Measurements from ENCODE around the gene ZNF775. TPM values are rescaled to one million over a fixed set of nuclear protein-coding genes. Genes with fewer than 3 reads are reported as not detected.

Gene ZNF775
- total RNA-seq, 1 donor from 2014 or later: 12.1 TPM

GRCh38 chr7:150363370-150363769 lies 15.8 kb upstream of the ZNF775 start:
- TF ChIP-seq CTCF (IDR thresholded peaks at IDR 0.05; ENCODE audit: unreplicated experiment): no peak
- Mint-ChIP-seq H3K4me3 (ENCODE audit: unreplicated experiment) (no peak overlapping the region), H3K4me1 (ENCODE audit: unreplicated experiment) (peaks cover 33% of the 10 kb centered on the region), H3K27ac (ENCODE audit: unreplicated experiment) (no peak overlapping the region), H3K9me3 (ENCODE audit: unreplicated experiment) (no peaks in the 10 kb centered on the region), H3K27me3 (ENCODE audit: unreplicated experiment) (peaks cover 2% of the 10 kb centered on the region), H3K36me3 (ENCODE audit: low read depth, unreplicated experiment) (no peaks in the 10 kb centered on the region)
- no peak for DNase-seq (ENCODE audit: low spot score)

DNA sequence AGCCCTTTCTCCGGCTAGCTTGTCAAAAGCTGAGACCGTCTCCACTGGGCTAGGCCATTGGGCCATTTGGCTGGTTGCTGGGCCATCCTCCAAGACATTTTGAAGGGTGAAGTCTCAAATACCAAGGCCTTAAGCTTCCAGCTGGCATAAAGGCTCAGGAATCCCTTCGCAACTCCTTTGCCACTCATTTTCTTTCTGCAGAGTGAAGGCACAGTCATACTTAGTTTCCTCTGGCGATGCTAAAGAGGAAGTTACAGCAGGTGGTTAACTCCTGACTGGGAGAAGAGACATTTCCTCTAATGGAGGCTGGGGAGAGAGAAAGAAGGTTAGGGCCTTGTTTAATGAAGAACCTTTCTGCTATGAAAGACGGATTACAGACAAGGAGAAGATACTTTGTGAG lies 15.3 kb upstream of the ZNF775 start:
- peak overlapping the region; percentile 64 for H3K27ac Mint-ChIP-seq (ENCODE audit: unreplicated experiment)
- peaks cover 33% of the 10 kb centered on the region for H3K4me1 Mint-ChIP-seq (ENCODE audit: unreplicated experiment)
- no peaks in the 10 kb centered on the region for H3K9me3 Mint-ChIP-seq (ENCODE audit: unreplicated experiment)
- peaks cover 2% of the 10 kb centered on the region for H3K27me3 Mint-ChIP-seq (ENCODE audit: unreplicated experiment)
- DNase-seq (ENCODE audit: low spot score): no peak
- H3K4me3 Mint-ChIP-seq (ENCODE audit: unreplicated experiment): peak overlapping the region; percentile 37
- H3K36me3 Mint-ChIP-seq (ENCODE audit: low read depth, unreplicated experiment): no peaks in the 10 kb centered on the region
- TF ChIP-seq CTCF (IDR thresholded peaks at IDR 0.05; ENCODE audit: unreplicated experiment): no peak

DNA sequence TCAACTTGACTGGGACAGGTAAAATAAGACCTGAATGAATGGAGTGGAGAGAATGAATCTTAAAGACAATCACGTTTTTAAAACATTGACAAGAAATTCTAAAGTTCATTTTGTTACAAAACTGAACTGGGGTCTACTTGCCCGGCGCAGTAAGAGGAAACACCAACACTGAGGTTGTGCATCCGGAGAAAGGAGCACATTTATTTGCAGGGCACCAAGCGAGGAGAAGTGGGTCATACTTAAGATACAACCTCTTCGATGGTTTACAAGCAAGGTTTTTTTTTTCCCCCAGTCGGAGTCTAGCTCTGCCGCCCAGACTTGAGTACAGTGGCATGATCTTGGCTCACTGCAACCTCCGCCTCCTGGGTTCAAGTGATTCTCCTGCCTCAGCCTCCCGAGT lies 13.9 kb upstream of the ZNF775 start:
- peaks cover 7% of the 10 kb centered on the region for H3K27me3 Mint-ChIP-seq (ENCODE audit: unreplicated experiment)
- H3K4me1 Mint-ChIP-seq (ENCODE audit: unreplicated experiment): peaks cover 43% of the 10 kb centered on the region

DNA sequence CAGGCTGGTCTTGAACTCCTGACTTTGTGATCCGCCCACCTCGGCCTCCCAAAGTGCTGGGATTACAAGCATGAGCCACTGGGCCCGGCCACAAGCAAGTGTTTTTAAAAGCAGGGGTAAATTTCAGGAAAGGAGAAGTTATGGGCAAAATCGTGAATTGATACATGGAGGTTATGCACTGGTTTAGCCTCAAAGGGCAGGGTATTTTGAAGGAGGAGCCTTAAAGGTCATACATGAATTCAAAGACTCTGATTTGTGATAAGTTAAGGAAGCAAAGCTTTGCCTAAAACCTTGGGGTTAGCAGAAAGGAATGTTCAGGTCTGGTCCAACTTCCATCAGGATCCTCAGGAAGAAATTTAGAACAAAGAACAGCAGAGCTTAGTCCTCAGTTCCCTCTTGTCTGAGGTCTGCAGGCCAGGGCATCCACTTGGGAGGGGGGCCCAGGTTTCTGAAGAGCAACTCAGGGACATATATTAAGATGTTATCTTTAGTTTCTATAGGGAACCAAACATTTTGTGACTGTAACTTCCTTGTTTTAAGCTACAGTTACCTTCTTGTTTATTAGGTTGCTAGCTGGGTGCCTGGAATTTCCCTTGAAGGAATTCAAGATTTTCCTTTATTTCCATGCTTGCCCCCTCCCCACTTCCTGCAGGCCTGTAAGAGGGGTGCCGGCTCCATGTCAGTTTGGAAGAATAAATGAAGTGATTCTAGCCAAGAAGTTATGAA lies 13.3 kb upstream of the ZNF775 start:
- no peak for DNase-seq (ENCODE audit: low spot score)
- H3K4me3 Mint-ChIP-seq (ENCODE audit: unreplicated experiment): no peak overlapping the region
- peaks cover 9% of the 10 kb centered on the region for H3K27me3 Mint-ChIP-seq (ENCODE audit: unreplicated experiment)
- peaks cover 50% of the 10 kb centered on the region for H3K4me1 Mint-ChIP-seq (ENCODE audit: unreplicated experiment)
- H3K36me3 Mint-ChIP-seq (ENCODE audit: low read depth, unreplicated experiment): peaks cover 5% of the 10 kb centered on the region
- H3K9me3 Mint-ChIP-seq (ENCODE audit: unreplicated experiment): no peaks in the 10 kb centered on the region
- TF ChIP-seq CTCF (IDR thresholded peaks at IDR 0.05; ENCODE audit: unreplicated experiment): no peak
- H3K27ac Mint-ChIP-seq (ENCODE audit: unreplicated experiment): peak overlapping the region; percentile 93

More for the DNA sequence above, 13.9 kb upstream of the ZNF775 start:
- DNase-seq (ENCODE audit: low spot score): no peak
- Mint-ChIP-seq H3K4me3 (ENCODE audit: unreplicated experiment) (no peak overlapping the region), H3K36me3 (ENCODE audit: low read depth, unreplicated experiment) (no peaks in the 10 kb centered on the region), H3K9me3 (ENCODE audit: unreplicated experiment) (no peaks in the 10 kb centered on the region), H3K27ac (ENCODE audit: unreplicated experiment) (peak overlapping the region; percentile 74)
- TF ChIP-seq CTCF (IDR thresholded peaks at IDR 0.05; ENCODE audit: unreplicated experiment): no peak

DNA sequence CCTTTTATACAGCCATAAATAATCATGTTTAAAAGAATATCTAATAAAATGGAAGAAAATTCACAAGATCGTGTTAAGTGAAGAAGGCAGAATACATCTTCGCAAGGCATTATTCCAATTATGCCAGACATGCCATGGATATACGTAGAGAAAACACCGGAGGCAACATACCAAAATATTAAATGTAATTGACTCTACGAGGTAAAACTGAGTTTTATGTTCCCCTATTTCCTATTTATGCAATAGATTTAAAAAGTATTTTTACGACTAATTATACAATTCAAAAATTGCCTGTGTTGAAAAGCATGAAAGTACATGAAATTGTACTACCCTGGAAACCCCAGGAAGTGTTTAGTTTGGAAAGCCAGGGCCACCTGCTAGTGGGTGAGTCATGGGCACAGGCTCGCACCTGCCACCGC lies 11.4 kb upstream of the ZNF775 start:
- no peak for DNase-seq (ENCODE audit: low spot score)
- Mint-ChIP-seq H3K4me1 (ENCODE audit: unreplicated experiment) (peaks cover 42% of the 10 kb centered on the region), H3K36me3 (ENCODE audit: low read depth, unreplicated experiment) (peaks cover 9% of the 10 kb centered on the region), H3K27me3 (ENCODE audit: unreplicated experiment) (peaks cover 12% of the 10 kb centered on the region), H3K9me3 (ENCODE audit: unreplicated experiment) (no peaks in the 10 kb centered on the region), H3K27ac (ENCODE audit: unreplicated experiment) (peak overlapping the region; percentile 90), H3K4me3 (ENCODE audit: unreplicated experiment) (peak overlapping the region; percentile 85)
- TF ChIP-seq CTCF (IDR thresholded peaks at IDR 0.05; ENCODE audit: unreplicated experiment): no peak

Measured in endothelial cell (in vitro differentiated cells).